Mucosa of stomach (tissue), 1 donor: ENCODE results near the gene ZBTB39.
"Not testable (repeated sequence)": the region's sequence is repeated elsewhere in the genome, so short reads cannot be mapped to it uniquely, and the experiment has no call there.

Experiments
- H3K27me3 ChIP-seq: one replicate; pipeline ENCODE4 v1.7.0; 2013; ENCODE audit warnings: mild to moderate bottlenecking, low read length; ENCODE audit not compliant: control insufficient read depth, insufficient read depth
- H3K36me3 ChIP-seq: one replicate; pipeline ENCODE4 v1.7.0; 2013; ENCODE audit warnings: low read length; ENCODE audit not compliant: control insufficient read depth, insufficient read depth
- H3K4me1 ChIP-seq: one replicate; pipeline ENCODE4 v1.7.0; 2013; ENCODE audit warnings: mild to moderate bottlenecking, low read length; ENCODE audit not compliant: control insufficient read depth, insufficient read depth
- H3K4me3 ChIP-seq: one replicate; pipeline ENCODE4 v1.7.0; 2013; ENCODE audit warnings: low read length
- H3K9ac ChIP-seq: one replicate; pipeline ENCODE4 v1.7.0; 2013; ENCODE audit warnings: mild to moderate bottlenecking, low read length, moderate library complexity
- H3K9me3 ChIP-seq: one replicate; pipeline ENCODE4 v1.7.0; 2013; ENCODE audit warnings: mild to moderate bottlenecking, low read length, moderate library complexity; ENCODE audit not compliant: control insufficient read depth
- donor health status: Pancreatic carcinoma.

The ZBTB39 gene, protein sequence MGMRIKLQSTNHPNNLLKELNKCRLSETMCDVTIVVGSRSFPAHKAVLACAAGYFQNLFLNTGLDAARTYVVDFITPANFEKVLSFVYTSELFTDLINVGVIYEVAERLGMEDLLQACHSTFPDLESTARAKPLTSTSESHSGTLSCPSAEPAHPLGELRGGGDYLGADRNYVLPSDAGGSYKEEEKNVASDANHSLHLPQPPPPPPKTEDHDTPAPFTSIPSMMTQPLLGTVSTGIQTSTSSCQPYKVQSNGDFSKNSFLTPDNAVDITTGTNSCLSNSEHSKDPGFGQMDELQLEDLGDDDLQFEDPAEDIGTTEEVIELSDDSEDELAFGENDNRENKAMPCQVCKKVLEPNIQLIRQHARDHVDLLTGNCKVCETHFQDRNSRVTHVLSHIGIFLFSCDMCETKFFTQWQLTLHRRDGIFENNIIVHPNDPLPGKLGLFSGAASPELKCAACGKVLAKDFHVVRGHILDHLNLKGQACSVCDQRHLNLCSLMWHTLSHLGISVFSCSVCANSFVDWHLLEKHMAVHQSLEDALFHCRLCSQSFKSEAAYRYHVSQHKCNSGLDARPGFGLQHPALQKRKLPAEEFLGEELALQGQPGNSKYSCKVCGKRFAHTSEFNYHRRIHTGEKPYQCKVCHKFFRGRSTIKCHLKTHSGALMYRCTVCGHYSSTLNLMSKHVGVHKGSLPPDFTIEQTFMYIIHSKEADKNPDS

GRCh38 chr12:57005980-57006808 lies at the start of gene ZBTB39:
Gene ZBTB39, minus strand, starts transcription at chr12:57006546. Its CDS starts 1,629 bp downstream, at chr12:57004917.
- peaks cover 13% of the 10 kb centered on the region for H3K4me1 ChIP-seq
- H3K4me3 ChIP-seq = peak within 1 kb of the TSS; percentile 40
- no peaks in the 10 kb centered on the region for H3K9me3 ChIP-seq
- H3K36me3 ChIP-seq = no peaks in the 10 kb centered on the region
- no peaks in the 10 kb centered on the region for H3K27me3 ChIP-seq
- H3K9ac ChIP-seq = peak within 1 kb of the TSS; percentile 85

- H3K9ac ChIP-seq = no peak overlapping the region
- H3K4me1 ChIP-seq = peaks cover 4% of the 10 kb centered on the region
- H3K36me3 ChIP-seq = no peaks in the 10 kb centered on the region
Measured at GRCh38 chr12:57055824-57056223, 49.5 kb upstream of the ZBTB39 start.

GRCh38 chr12:57053901-57054300 lies 47.6 kb upstream of the ZBTB39 start:
- H3K27me3 ChIP-seq = not testable (repeated sequence)

More at GRCh38 chr12:57055824-57056223, 49.5 kb upstream of the ZBTB39 start:
- H3K4me3 ChIP-seq = no peak overlapping the region
- H3K27me3 ChIP-seq = no peaks in the 10 kb centered on the region
- H3K9me3 ChIP-seq = no peaks in the 10 kb centered on the region

DNA sequence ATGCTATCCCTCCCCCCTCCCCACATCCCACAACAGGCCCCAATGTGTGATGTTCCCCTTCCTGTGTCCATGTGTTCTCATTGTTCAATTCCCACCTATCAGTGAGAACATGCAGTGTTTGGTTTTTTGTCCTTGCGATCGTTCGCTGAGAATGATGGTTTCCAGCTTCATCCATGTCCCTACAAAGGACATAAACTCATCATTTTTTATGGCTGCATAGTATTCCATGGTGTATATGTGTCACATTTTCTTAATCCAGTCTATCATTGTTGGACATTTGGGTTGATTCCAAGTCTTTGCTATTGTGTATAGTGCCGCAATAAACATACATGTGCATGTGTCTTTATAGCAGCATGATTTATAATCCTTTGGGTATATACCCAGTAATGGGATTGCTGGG lies 46.8 kb upstream of the ZBTB39 start:
- not testable (repeated sequence) for H3K9ac ChIP-seq, H3K9me3 ChIP-seq, H3K4me3 ChIP-seq, H3K27me3 ChIP-seq, H3K36me3 ChIP-seq
- H3K4me1 ChIP-seq = peaks cover 22% of the 10 kb centered on the region

More at GRCh38 chr12:57053901-57054300, 47.6 kb upstream of the ZBTB39 start:
- not testable (repeated sequence) for H3K9me3 ChIP-seq, H3K9ac ChIP-seq, H3K4me3 ChIP-seq, H3K36me3 ChIP-seq
- peaks cover 15% of the 10 kb centered on the region for H3K4me1 ChIP-seq

GRCh38 chr12:57051011-57051410 lies 44.7 kb upstream of the ZBTB39 start:
- H3K36me3 ChIP-seq = no peaks in the 10 kb centered on the region
- H3K27me3 ChIP-seq = no peaks in the 10 kb centered on the region
- H3K4me3 ChIP-seq = no peak overlapping the region
- no peak overlapping the region for H3K9ac ChIP-seq
- H3K4me1 ChIP-seq = peaks cover 40% of the 10 kb centered on the region
- H3K9me3 ChIP-seq = no peaks in the 10 kb centered on the region

DNA sequence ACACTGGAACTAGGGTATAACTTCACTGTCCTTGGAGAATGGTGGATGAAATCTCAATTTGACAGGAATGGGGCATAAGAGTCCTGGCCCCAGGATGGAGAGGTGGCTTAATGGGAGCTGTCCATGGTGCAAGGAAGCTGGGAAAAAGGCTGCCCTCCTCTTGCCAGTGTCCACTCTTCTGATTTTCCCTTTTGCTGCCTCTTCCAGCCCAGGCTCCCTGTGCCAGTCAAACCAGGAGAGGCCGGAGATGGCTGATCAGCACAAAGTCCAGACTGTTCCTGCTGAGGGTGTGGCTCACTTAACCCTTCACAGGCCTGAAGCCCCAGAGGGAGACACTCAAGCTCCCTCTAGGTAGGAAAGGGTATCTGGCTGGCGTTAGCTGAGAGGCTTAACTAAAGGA lies 43.5 kb upstream of the ZBTB39 start, which contains the start of gene MYO1A:
TSS of gene MYO1A (minus strand) at position 240 of the 400 bp plus-strand sequence. CDS start 1,806 bp downstream, outside the sequence.
- peaks cover 40% of the 10 kb centered on the region for H3K4me1 ChIP-seq
- H3K4me3 ChIP-seq = peak within 1 kb of the TSS; percentile 61
- H3K9me3 ChIP-seq = no peaks in the 10 kb centered on the region
- no peaks in the 10 kb centered on the region for H3K27me3 ChIP-seq
- peak within 1 kb of the TSS; percentile 66 for H3K9ac ChIP-seq
- H3K36me3 ChIP-seq = no peaks in the 10 kb centered on the region

- H3K9ac ChIP-seq = peak overlapping the region; percentile 66
- H3K36me3 ChIP-seq = no peaks in the 10 kb centered on the region
- no peaks in the 10 kb centered on the region for H3K9me3 ChIP-seq
- peaks cover 40% of the 10 kb centered on the region for H3K4me1 ChIP-seq
- H3K4me3 ChIP-seq = peak overlapping the region; percentile 61
- no peaks in the 10 kb centered on the region for H3K27me3 ChIP-seq
Measured at GRCh38 chr12:57049119-57049446, 42.7 kb upstream of the ZBTB39 start.

- H3K27me3 ChIP-seq = no peaks in the 10 kb centered on the region
- no peaks in the 10 kb centered on the region for H3K9me3 ChIP-seq
- peak overlapping the region; percentile 61 for H3K4me3 ChIP-seq
- H3K9ac ChIP-seq = peak overlapping the region; percentile 66
- no peaks in the 10 kb centered on the region for H3K36me3 ChIP-seq
- peaks cover 40% of the 10 kb centered on the region for H3K4me1 ChIP-seq
Measured at GRCh38 chr12:57048423-57049118, 42.2 kb upstream of the ZBTB39 start.

DNA sequence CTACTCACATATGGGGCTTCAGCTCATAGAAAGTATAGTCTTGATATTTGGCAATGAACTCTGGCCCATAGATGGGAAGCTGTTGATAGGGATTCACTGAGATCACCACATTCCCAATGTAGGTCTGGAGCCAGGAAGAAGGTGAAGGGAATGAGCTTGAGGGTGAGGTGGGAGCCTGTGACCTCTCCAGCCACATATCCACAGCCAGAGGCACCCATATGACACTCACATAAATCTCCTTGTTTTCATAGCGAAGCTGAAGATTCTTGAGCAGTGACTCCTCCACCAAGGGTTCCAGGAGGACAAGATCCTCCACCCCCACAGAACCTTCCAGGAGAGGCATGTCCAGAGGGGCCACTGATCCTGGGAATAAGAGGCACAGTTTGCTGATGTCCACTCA lies 41.6 kb upstream of the ZBTB39 start:
- H3K9ac ChIP-seq = peak overlapping the region; percentile 66
- no peak overlapping the region for H3K4me3 ChIP-seq

GRCh38 chr12:57046947-57047890 lies 40.9 kb upstream of the ZBTB39 start:
- H3K4me3 ChIP-seq = no peak overlapping the region
- H3K9ac ChIP-seq = no peak overlapping the region
- no peaks in the 10 kb centered on the region for H3K27me3 ChIP-seq
- no peaks in the 10 kb centered on the region for H3K9me3 ChIP-seq
- H3K36me3 ChIP-seq = no peaks in the 10 kb centered on the region
- peaks cover 40% of the 10 kb centered on the region for H3K4me1 ChIP-seq

More for the DNA sequence above, 41.6 kb upstream of the ZBTB39 start:
- peaks cover 40% of the 10 kb centered on the region for H3K4me1 ChIP-seq
- no peaks in the 10 kb centered on the region for H3K9me3 ChIP-seq
- H3K27me3 ChIP-seq = no peaks in the 10 kb centered on the region
- no peaks in the 10 kb centered on the region for H3K36me3 ChIP-seq
